ENCODE data around the gene TLE4.

The TLE4 gene

DNA sequence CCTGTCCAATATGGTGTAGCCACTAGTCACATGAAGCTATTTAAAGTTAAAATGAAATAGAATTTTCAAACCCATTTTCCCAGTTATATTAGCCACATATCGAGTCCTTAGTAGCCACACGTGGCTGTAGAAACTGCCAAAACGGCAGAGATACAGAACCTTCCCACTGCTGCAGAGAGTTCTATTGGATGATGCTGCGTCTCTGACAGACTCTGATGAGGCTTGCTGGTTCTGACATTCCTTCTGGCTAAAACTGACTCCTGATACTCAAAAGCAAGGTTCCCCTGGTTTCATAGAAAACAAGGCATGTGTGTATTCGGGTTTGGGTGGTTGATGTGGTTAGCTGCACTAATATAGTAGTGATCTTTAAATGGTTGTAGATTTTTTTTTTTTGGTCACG, 91.5 kb downstream of the TLE4 start:
- Histone ChIP-seq H4K20me1 (ENCODE audit: insufficient read depth, low read length, poor library complexity, severe bottlenecking) (peaks cover 12% of the 10 kb centered on the region), H3K9me2 (replicated peaks; ENCODE audit: low read depth, low read length) (no peaks in the 10 kb centered on the region), H3K27me3 (ENCODE audit: insufficient read depth, low read length, poor library complexity, severe bottlenecking) (no peaks in the 10 kb centered on the region), H3K9me3 (ENCODE audit: insufficient read depth, low read depth, low read length) (no peaks in the 10 kb centered on the region), H3K4me3 (ENCODE audit: low read length, poor library complexity, severe bottlenecking) (no peak overlapping the region), H3K4me1 (ENCODE audit: insufficient read depth, low read length, poor library complexity, severe bottlenecking) (peaks cover 18% of the 10 kb centered on the region), H3K4me2 (ENCODE audit: low read depth, low read length, poor library complexity, severe bottlenecking) (no peak overlapping the region), H3F3A (ENCODE audit: low read depth) (no peaks in the 10 kb centered on the region), H3K9ac (ENCODE audit: low read depth, low read length, poor library complexity, severe bottlenecking) (no peak overlapping the region), H2AFZ (ENCODE audit: low read length) (no peak overlapping the region), H3K79me2 (ENCODE audit: insufficient read depth, low read length) (peaks cover 31% of the 10 kb centered on the region; the same call in 1 of the 2 replicates), H3K36me3 (ENCODE audit: insufficient read depth, low read length) (peaks cover 32% of the 10 kb centered on the region; the same call in 1 of the 2 replicates)
- no peak for TF ChIP-seq EZH2phosphoT487 (IDR thresholded peaks at IDR 0.05; ENCODE audit: borderline replicate concordance)
- TF ChIP-seq, protein P1, sequence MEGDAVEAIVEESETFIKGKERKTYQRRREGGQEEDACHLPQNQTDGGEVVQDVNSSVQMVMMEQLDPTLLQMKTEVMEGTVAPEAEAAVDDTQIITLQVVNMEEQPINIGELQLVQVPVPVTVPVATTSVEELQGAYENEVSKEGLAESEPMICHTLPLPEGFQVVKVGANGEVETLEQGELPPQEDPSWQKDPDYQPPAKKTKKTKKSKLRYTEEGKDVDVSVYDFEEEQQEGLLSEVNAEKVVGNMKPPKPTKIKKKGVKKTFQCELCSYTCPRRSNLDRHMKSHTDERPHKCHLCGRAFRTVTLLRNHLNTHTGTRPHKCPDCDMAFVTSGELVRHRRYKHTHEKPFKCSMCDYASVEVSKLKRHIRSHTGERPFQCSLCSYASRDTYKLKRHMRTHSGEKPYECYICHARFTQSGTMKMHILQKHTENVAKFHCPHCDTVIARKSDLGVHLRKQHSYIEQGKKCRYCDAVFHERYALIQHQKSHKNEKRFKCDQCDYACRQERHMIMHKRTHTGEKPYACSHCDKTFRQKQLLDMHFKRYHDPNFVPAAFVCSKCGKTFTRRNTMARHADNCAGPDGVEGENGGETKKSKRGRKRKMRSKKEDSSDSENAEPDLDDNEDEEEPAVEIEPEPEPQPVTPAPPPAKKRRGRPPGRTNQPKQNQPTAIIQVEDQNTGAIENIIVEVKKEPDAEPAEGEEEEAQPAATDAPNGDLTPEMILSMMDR (conservative IDR thresholded peaks at IDR 0.05; ENCODE audit: low read length): no peak

DNA sequence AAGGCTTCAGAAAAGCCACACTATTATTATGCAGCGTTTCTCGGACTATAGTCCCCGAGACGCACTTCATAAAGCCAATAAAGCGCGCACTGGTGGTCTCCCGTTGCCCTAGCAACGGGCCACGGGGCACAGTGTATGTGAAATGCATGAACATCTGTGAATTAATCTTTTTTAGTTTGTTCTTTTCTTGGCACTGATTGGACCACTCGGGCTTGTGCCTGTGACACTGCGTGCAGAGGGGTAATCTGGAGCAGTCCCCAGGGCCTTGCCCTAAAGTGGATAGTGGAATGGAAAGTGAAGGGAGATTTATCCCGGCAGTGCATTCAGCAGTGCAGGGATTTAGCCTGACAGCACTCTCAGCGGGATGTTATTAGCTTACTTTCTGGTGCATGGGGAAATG, 92.1 kb downstream of the TLE4 start:
- Histone ChIP-seq H3K27me3 (ENCODE audit: insufficient read depth, low read length, poor library complexity, severe bottlenecking) (no peaks in the 10 kb centered on the region), H3F3A (ENCODE audit: low read depth) (no peaks in the 10 kb centered on the region), H2AFZ (ENCODE audit: low read length) (no peak overlapping the region), H3K9ac (ENCODE audit: low read depth, low read length, poor library complexity, severe bottlenecking) (no peak overlapping the region), H3K9me2 (replicated peaks; ENCODE audit: low read depth, low read length) (no peaks in the 10 kb centered on the region), H3K4me3 (ENCODE audit: low read length, poor library complexity, severe bottlenecking) (no peak overlapping the region), H3K79me2 (ENCODE audit: insufficient read depth, low read length) (peaks cover 37% of the 10 kb centered on the region; the same call in 1 of the 2 replicates), H3K9me3 (ENCODE audit: insufficient read depth, low read depth, low read length) (no peaks in the 10 kb centered on the region), H4K20me1 (ENCODE audit: insufficient read depth, low read length, poor library complexity, severe bottlenecking) (peaks cover 12% of the 10 kb centered on the region), H3K4me2 (ENCODE audit: low read depth, low read length, poor library complexity, severe bottlenecking) (no peak overlapping the region), H3K36me3 (ENCODE audit: insufficient read depth, low read length) (peaks cover 27% of the 10 kb centered on the region; the same call in 1 of the 2 replicates), H3K4me1 (ENCODE audit: insufficient read depth, low read length, poor library complexity, severe bottlenecking) (peaks cover 18% of the 10 kb centered on the region)
- TF ChIP-seq, protein P1 (conservative IDR thresholded peaks at IDR 0.05; ENCODE audit: low read length): no peak
- no peak for TF ChIP-seq EZH2phosphoT487 (IDR thresholded peaks at IDR 0.05; ENCODE audit: borderline replicate concordance)

DNA sequence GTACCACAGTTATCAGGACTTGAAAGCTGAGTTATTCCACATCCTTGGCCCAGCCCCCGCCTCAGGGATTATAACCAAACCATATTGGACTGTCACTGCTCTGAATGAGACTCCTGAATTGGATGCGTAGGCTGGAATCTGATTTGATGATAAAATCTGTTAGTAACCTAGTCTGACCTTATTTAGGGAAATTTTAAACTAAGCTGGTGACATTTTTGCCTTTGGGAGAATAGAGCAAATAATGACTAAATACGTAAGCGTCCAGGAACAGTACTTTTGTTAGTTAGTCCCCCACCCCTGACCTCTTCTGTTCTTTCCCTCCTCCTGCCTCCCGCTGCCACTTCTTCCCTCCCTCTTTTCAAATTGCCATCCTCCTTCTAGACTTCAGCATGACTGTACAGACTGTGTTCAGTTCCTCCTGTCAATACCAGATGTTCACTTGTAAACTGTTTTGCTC, 92.6 kb downstream of the TLE4 start:
- Histone ChIP-seq H3K36me3 (ENCODE audit: insufficient read depth, low read length) (peaks cover 26% of the 10 kb centered on the region; the same call in 1 of the 2 replicates), H3K27me3 (ENCODE audit: insufficient read depth, low read length, poor library complexity, severe bottlenecking) (no peaks in the 10 kb centered on the region), H3F3A (ENCODE audit: low read depth) (no peaks in the 10 kb centered on the region), H4K20me1 (ENCODE audit: insufficient read depth, low read length, poor library complexity, severe bottlenecking) (peaks cover 12% of the 10 kb centered on the region), H3K4me3 (ENCODE audit: low read length, poor library complexity, severe bottlenecking) (no peak overlapping the region), H2AFZ (ENCODE audit: low read length) (no peak overlapping the region), H3K79me2 (ENCODE audit: insufficient read depth, low read length) (peaks cover 37% of the 10 kb centered on the region; the same call in 1 of the 2 replicates), H3K9me2 (replicated peaks; ENCODE audit: low read depth, low read length) (no peaks in the 10 kb centered on the region), H3K9ac (ENCODE audit: low read depth, low read length, poor library complexity, severe bottlenecking) (no peak overlapping the region), H3K4me2 (ENCODE audit: low read depth, low read length, poor library complexity, severe bottlenecking) (no peak overlapping the region), H3K4me1 (ENCODE audit: insufficient read depth, low read length, poor library complexity, severe bottlenecking) (peaks cover 18% of the 10 kb centered on the region), H3K9me3 (ENCODE audit: insufficient read depth, low read depth, low read length) (no peaks in the 10 kb centered on the region)
- TF ChIP-seq, protein P1 (conservative IDR thresholded peaks at IDR 0.05; ENCODE audit: low read length): no peak
- TF ChIP-seq EZH2phosphoT487 (IDR thresholded peaks at IDR 0.05; ENCODE audit: borderline replicate concordance): no peak

Data from Loucy (cell line).